MM.1S (cell line): ENCODE results near the gene MIEF2.

Experiments used
- DNase-seq: peaks from one replicate; pipeline ENCODE4 v3.0.0-alpha.2; 2015
- H2AFZ ChIP-seq: fragments of 300-600 bp; sonication (generic); 2 replicates; pipeline ENCODE4 v1.6.0; 2016; ENCODE audit warnings: antibody characterized with exemption, low read length
- H3F3A ChIP-seq: fragments of 300-600 bp; sonication (generic); 2 replicates; pipeline ENCODE4 v1.6.1; 2016; ENCODE audit warnings: mild to moderate bottlenecking, antibody characterized with exemption, low read length, moderate library complexity, mixed read lengths; ENCODE audit not compliant: insufficient read depth
- H3K27ac ChIP-seq: fragments of 300-600 bp; sonication (generic); 2 replicates; pipeline ENCODE4 v1.5.1; 2016; ENCODE audit warnings: mild to moderate bottlenecking, low read length
- H3K27me3 ChIP-seq: fragments of 300-600 bp; sonication (generic); replicated peaks from 2 replicates; pipeline ENCODE4 v1.6.0; 2016; ENCODE audit warnings: low read length; ENCODE audit not compliant: insufficient read depth
- H3K36me3 ChIP-seq: fragments of 300-600 bp; sonication (generic); replicated peaks from 2 replicates; pipeline ENCODE4 v1.6.1; 2016; ENCODE audit warnings: mild to moderate bottlenecking, low read length, mixed read lengths; ENCODE audit not compliant: insufficient read depth
- H3K4me1 ChIP-seq: fragments of 300-600 bp; sonication (generic); 2 replicates; pipeline ENCODE4 v1.6.1; 2016; ENCODE audit warnings: low read length, mixed read lengths
- H3K4me2 ChIP-seq: fragments of 300-600 bp; sonication (generic); 2 replicates; pipeline ENCODE4 v1.6.0; 2016; ENCODE audit warnings: low read depth, low read length
- H3K4me3 ChIP-seq: fragments of 300-600 bp; sonication (generic); 2 replicates; pipeline ENCODE4 v1.5.1; 2016; ENCODE audit warnings: low read length, mixed read lengths
- H3K79me2 ChIP-seq: fragments of 300-600 bp; sonication (generic); 2 replicates; pipeline ENCODE4 v1.6.1; 2016; ENCODE audit warnings: mixed run types, low read length, mixed read lengths
- H3K9ac ChIP-seq: fragments of 300-600 bp; sonication (generic); 2 replicates; pipeline ENCODE4 v1.6.1; 2016; ENCODE audit warnings: low read length, mixed read lengths
- H3K9me2 ChIP-seq: fragments of 300-600 bp; sonication (generic); replicated peaks from 2 replicates; pipeline ENCODE4 v1.6.1; 2016; ENCODE audit warnings: mild to moderate bottlenecking, low read length, mixed read lengths; ENCODE audit not compliant: insufficient read depth
- H3K9me3 ChIP-seq: fragments of 300-600 bp; sonication (generic); replicated peaks from 2 replicates; pipeline ENCODE4 v1.6.1; 2016; ENCODE audit warnings: mild to moderate bottlenecking, low read length, mixed read lengths; ENCODE audit not compliant: insufficient read depth
- H4K20me1 ChIP-seq: fragments of 300-600 bp; sonication (generic); 2 replicates; pipeline ENCODE4 v1.6.1; 2016; ENCODE audit warnings: mild to moderate bottlenecking, low read length, moderate library complexity, mixed read lengths; ENCODE audit not compliant: insufficient read depth
- CTCF ChIP-seq: fragments of 300-600 bp; sonication (generic); IDR thresholded peaks from 2 replicates; pipeline ENCODE4 v1.5.1; 2016; ENCODE audit warnings: antibody characterized with exemption, low read length, mixed read lengths
- EZH2 ChIP-seq: fragments of 300-600 bp; sonication (generic); optimal IDR thresholded peaks from 2 replicates; pipeline ENCODE3; 2017; ENCODE audit warnings: low read depth, mild to moderate bottlenecking, antibody characterized with exemption, low read length, mixed read lengths
- EZH2phosphoT487 ChIP-seq: fragments of 300-600 bp; sonication (generic); IDR thresholded peaks from 2 replicates; pipeline ENCODE4 v1.6.1; 2018; ENCODE audit warnings: antibody characterized with exemption, low read length

The MIEF2 gene

DNA sequence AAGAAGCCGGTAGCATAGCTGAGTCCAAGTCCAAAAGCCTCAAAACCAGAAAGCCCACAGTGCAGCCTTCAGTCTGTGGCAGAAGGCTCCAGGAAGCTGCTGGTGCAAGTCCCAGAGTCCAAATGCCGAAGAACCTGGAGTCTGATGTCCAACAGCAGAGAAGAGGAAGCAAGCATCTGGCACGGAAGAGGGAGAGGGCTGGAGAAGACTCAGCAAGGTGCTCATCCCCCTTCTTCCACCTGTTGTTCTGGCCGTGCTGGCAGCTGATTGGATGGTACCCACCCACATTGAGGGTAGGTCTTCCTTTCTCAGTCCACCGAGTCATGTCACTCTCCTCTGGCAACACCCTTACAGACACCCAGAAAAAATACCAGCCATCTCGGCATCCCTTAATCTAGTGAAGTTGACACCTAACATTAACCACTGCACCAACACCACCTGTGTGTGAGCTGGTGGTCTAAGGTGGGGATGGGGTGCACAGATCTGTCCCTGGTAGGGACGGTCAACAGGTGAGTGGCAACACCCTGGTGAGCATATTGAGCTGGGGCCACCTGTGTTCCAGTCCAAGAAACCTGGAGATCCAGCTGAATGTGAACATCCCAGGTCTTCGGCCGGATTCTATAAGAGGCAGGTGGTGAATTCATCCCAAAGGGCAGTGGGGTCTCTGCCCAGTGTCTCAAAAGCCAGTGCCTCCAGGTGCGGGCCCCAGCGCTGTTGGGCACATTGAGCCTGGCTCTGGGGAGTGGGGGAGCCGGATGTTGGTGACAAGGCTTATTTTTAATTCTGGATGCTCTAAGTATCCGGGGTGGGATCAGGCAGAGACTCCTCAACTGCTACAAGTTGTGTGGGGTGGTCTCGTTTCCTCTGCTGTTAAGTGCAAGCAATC lies 9.8 kb downstream of the MIEF2 start:
- H3K9me3 ChIP-seq, result no peaks in the 10 kb centered on the region
- no peaks in the 10 kb centered on the region for H4K20me1 ChIP-seq
- no peaks in the 10 kb centered on the region for H3K9me2 ChIP-seq
- H2AFZ ChIP-seq, result no peak overlapping the region
- TF ChIP-seq EZH2 (no peak), EZH2phosphoT487 (no peak), CTCF (no peak)
- no peak for DNase-seq
- H3K4me1 ChIP-seq, result no peaks in the 10 kb centered on the region
- no peak overlapping the region for H3K9ac ChIP-seq
- no peak overlapping the region for H3K27ac ChIP-seq
- no peaks in the 10 kb centered on the region for H3K27me3 ChIP-seq
- H3F3A ChIP-seq, result no peaks in the 10 kb centered on the region
- no peaks in the 10 kb centered on the region for H3K36me3 ChIP-seq
- H3K4me2 ChIP-seq, result no peak overlapping the region
- H3K79me2 ChIP-seq, result no peaks in the 10 kb centered on the region
- H3K4me3 ChIP-seq, result no peak overlapping the region

DNA sequence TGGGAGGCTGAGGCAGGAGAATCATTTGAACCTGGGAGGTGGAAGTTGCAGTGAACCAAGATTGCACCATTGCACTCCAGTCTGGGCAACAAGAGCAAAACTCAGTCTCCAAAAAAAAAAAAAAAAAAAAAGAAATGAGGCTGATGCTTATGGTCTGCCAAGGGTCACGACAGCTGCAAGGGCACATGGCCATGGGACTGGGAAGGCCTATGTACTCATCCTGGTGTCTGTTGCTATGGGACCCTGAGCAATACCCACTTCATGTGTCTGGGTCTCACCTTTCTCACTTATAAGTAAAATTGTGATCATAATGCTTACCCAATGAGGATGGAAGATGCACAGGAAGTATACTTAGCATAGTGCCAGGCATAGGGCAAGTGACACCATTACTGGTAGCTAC lies 16.6 kb downstream of the MIEF2 start:
- no peak overlapping the region for H3K27ac ChIP-seq
- no peaks in the 10 kb centered on the region for H4K20me1 ChIP-seq
- no peaks in the 10 kb centered on the region for H3F3A ChIP-seq
- no peak overlapping the region for H3K4me3 ChIP-seq
- no peak overlapping the region for H2AFZ ChIP-seq
- no peaks in the 10 kb centered on the region for H3K9me3 ChIP-seq
- no peaks in the 10 kb centered on the region for H3K79me2 ChIP-seq
- peaks cover 6% of the 10 kb centered on the region for H3K36me3 ChIP-seq
- no peak overlapping the region for H3K9ac ChIP-seq
- no peak for TF ChIP-seq CTCF
- TF ChIP-seq EZH2, result no peak
- TF ChIP-seq EZH2phosphoT487, result no peak
- H3K9me2 ChIP-seq, result no peaks in the 10 kb centered on the region
- no peaks in the 10 kb centered on the region for H3K27me3 ChIP-seq
- H3K4me2 ChIP-seq, result no peak overlapping the region
- DNase-seq, result no peak
- H3K4me1 ChIP-seq, result no peaks in the 10 kb centered on the region

GRCh38 chr17:18278867-18279266 lies 18.4 kb downstream of the MIEF2 start:
- Histone ChIP-seq H3F3A (no peaks in the 10 kb centered on the region), H3K4me3 (no peak overlapping the region), H3K79me2 (no peaks in the 10 kb centered on the region), H3K36me3 (peaks cover 6% of the 10 kb centered on the region), H2AFZ (no peak overlapping the region), H3K4me1 (no peaks in the 10 kb centered on the region), H3K9ac (no peak overlapping the region), H3K9me2 (no peaks in the 10 kb centered on the region), H4K20me1 (no peaks in the 10 kb centered on the region), H3K9me3 (no peaks in the 10 kb centered on the region), H3K27ac (no peak overlapping the region), H3K27me3 (no peaks in the 10 kb centered on the region), H3K4me2 (no peak overlapping the region)
- no peak for DNase-seq
- TF ChIP-seq EZH2 (no peak), EZH2phosphoT487 (no peak), CTCF (no peak)
